IMR-90 (cell line): ENCODE measurements around the gene LIPN. TPM values are rescaled to one million over a fixed set of nuclear protein-coding genes. Genes with fewer than 3 reads are reported as not detected.

ENCODE experiments used
- ATAC-seq: fragments of 200-7000 bp; cut with Tn5 transposase; 2 replicates; pipeline ENCODE4 v1.9.1; 2020; ENCODE audit warnings: low read depth, mild to moderate bottlenecking, moderate library complexity
- BruUV-seq: library from RNA; stranded (reverse); fragments of 400-500 nt; replicated peaks from 2 replicates; lab custom pipeline; 2021; lab: Mats Ljungman, UMichigan
- CTCF ChIA-PET: fragments of 300-600 bp; formaldehyde crosslinking; extraction: SDS; loops from one replicate; lab custom pipeline; 2021; ENCODE audit warnings: antibody characterized with exemption; lab: Yijun Ruan, JAX
- POLR2A ChIA-PET: fragments of 300-600 bp; sonication (Branson Sonifier 250); formaldehyde crosslinking; loops from one replicate; lab custom pipeline; 2022; ENCODE audit warnings: antibody characterized with exemption; ENCODE audit not compliant: unreplicated experiment; lab: Charles Lee
- DNase-seq: peaks from one replicate; pipeline ENCODE4 v3.0.0; 2013
- H2AFZ ChIP-seq: replicated peaks from 2 replicates; pipeline ENCODE3; 2013; ENCODE audit warnings: low read length, mild to moderate bottlenecking; ENCODE audit not compliant: poor library complexity
- H2AK5ac ChIP-seq: 2 replicates; pipeline ENCODE4 v1.6.1; 2013; ENCODE audit warnings: low read depth, low read length, inconsistent platforms
- H2AK9ac ChIP-seq: replicated peaks from 2 replicates; pipeline ENCODE3; 2013; ENCODE audit warnings: mild to moderate bottlenecking, low read depth, low read length, moderate library complexity; ENCODE audit not compliant: poor library complexity
- H2BK120ac ChIP-seq: 2 replicates; pipeline ENCODE4 v1.6.1; 2013; ENCODE audit warnings: low read depth, low read length, inconsistent platforms
- H2BK15ac ChIP-seq: 3 replicates; pipeline ENCODE4 v1.6.1; 2013; ENCODE audit warnings: low read depth, low read length, inconsistent platforms
- H2BK20ac ChIP-seq: 2 replicates; pipeline ENCODE4 v1.6.1; 2013; ENCODE audit warnings: low read depth, mild to moderate bottlenecking, inconsistent platforms, low read length, moderate library complexity
- H2BK5ac ChIP-seq: 2 replicates; pipeline ENCODE4 v1.6.1; 2013; ENCODE audit warnings: mild to moderate bottlenecking, low read depth, low read length, inconsistent platforms; ENCODE audit not compliant: poor library complexity, severe bottlenecking
- H3K14ac ChIP-seq: replicated peaks from 2 replicates; pipeline ENCODE4 v1.6.1; 2013; ENCODE audit warnings: low read depth, low read length, inconsistent platforms
- H3K18ac ChIP-seq: 2 replicates; pipeline ENCODE4 v1.6.1; 2013; ENCODE audit warnings: low read depth, low read length, control low read depth
- H3K23ac ChIP-seq: 2 replicates; pipeline ENCODE4 v1.6.1; 2013; ENCODE audit warnings: low read depth, low read length, inconsistent platforms
- H3K27ac ChIP-seq: 2 replicates; pipeline ENCODE4 v1.5.1; 2013; ENCODE audit warnings: mild to moderate bottlenecking, control low read depth, low read length; ENCODE audit not compliant: insufficient read depth
- H3K27me3 ChIP-seq: 2 replicates; pipeline ENCODE4 v1.6.1; 2013; ENCODE audit warnings: low read length; ENCODE audit not compliant: control insufficient read depth, insufficient read depth
- H3K36me3 ChIP-seq: 2 replicates; pipeline ENCODE4 v1.6.1; 2013; ENCODE audit warnings: low read length, mixed read lengths; ENCODE audit not compliant: control insufficient read depth, insufficient read depth
- H3K4ac ChIP-seq: 2 replicates; pipeline ENCODE4 v1.6.1; 2013; ENCODE audit warnings: low read depth, low read length, inconsistent platforms
- H3K4me1 ChIP-seq: 2 replicates; pipeline ENCODE4 v1.6.1; 2013; ENCODE audit warnings: low read length, mixed read lengths; ENCODE audit not compliant: control insufficient read depth, insufficient read depth
- H3K4me2 ChIP-seq: 2 replicates; pipeline ENCODE4 v1.6.1; 2013; ENCODE audit warnings: low read depth, mild to moderate bottlenecking, control low read depth, low read length, moderate library complexity
- H3K4me3 ChIP-seq: 2 replicates; pipeline ENCODE4 v1.5.1; 2013; ENCODE audit warnings: low read depth, mild to moderate bottlenecking, control low read depth, low read length, moderate library complexity; ENCODE audit not compliant: insufficient read depth
- H3K56ac ChIP-seq: 2 replicates; pipeline ENCODE4 v1.6.1; 2013; ENCODE audit warnings: low read length, inconsistent platforms; ENCODE audit not compliant: insufficient read depth; ENCODE audit errors: extremely low read depth
- H3K79me1 ChIP-seq, 2 experiments: 2 replicates each; pipeline ENCODE4 v1.6.1; 2013; ENCODE audit warnings: low read length in 2 of 2, inconsistent platforms in 1 of 2, low read depth in 1 of 2
- H3K9ac ChIP-seq: 2 replicates; pipeline ENCODE4 v1.6.1; 2013; ENCODE audit warnings: low read depth, low read length, control low read depth
- H3K9me1 ChIP-seq: 2 replicates; pipeline ENCODE4 v1.6.1; 2013; ENCODE audit warnings: low read length, inconsistent platforms; ENCODE audit not compliant: insufficient read depth
- H3K9me3 ChIP-seq: 2 replicates; pipeline ENCODE4 v1.6.1; 2013; ENCODE audit warnings: low read length; ENCODE audit not compliant: control insufficient read depth, insufficient read depth
- H4K20me1 ChIP-seq: 2 replicates; pipeline ENCODE4 v1.6.1; 2013; ENCODE audit warnings: low read length, inconsistent platforms; ENCODE audit not compliant: insufficient read depth
- H4K5ac ChIP-seq: 2 replicates; pipeline ENCODE4 v1.6.1; 2013; ENCODE audit warnings: mild to moderate bottlenecking, low read depth, low read length, control low read depth
- H4K8ac ChIP-seq, 2 experiments: 2 replicates each; pipeline ENCODE4 v1.6.1; 2013; ENCODE audit warnings: low read depth in 2 of 2, low read length in 2 of 2, control low read depth in 1 of 2, inconsistent platforms in 1 of 2
- H4K91ac ChIP-seq: 2 replicates; pipeline ENCODE4 v1.6.1; 2013; ENCODE audit warnings: low read depth, low read length, inconsistent platforms; ENCODE audit not compliant: insufficient read depth
- BHLHE40 ChIP-seq: fragments of 150-350 bp; IDR thresholded peaks from 2 replicates; pipeline ENCODE4 v1.6.1; 2016; ENCODE audit warnings: mild to moderate bottlenecking, low read depth, low read length
- CEBPB ChIP-seq: IDR thresholded peaks from 2 replicates; pipeline ENCODE4 v1.6.1; 2012; ENCODE audit warnings: low read depth, low read length, improper control_type of control experiment
- CHD1 ChIP-seq: IDR thresholded peaks from 2 replicates; pipeline ENCODE4 v1.6.1; 2012; ENCODE audit warnings: low read depth, low read length, improper control_type of control experiment
- CTCF ChIP-seq: conservative IDR thresholded peaks from 2 replicates; pipeline ENCODE4 v1.5.1; 2012; ENCODE audit warnings: mild to moderate bottlenecking, low read depth, low read length, improper control_type of control experiment
- ELK1 ChIP-seq: fragments of 150-350 bp; IDR thresholded peaks from 2 replicates; pipeline ENCODE4 v1.6.1; 2016; ENCODE audit warnings: low read depth, mild to moderate bottlenecking, low read length, moderate library complexity, borderline replicate concordance
- FOS ChIP-seq: fragments of 150-350 bp; IDR thresholded peaks from 2 replicates; pipeline ENCODE4 v1.6.1; 2016; ENCODE audit warnings: low read depth, low read length
- MAFK ChIP-seq: IDR thresholded peaks from 2 replicates; pipeline ENCODE4 v1.6.1; 2012; ENCODE audit warnings: low read depth, low read length, improper control_type of control experiment
- MAZ ChIP-seq: IDR thresholded peaks from 2 replicates; pipeline ENCODE4 v1.6.1; 2012; ENCODE audit warnings: low read depth, mild to moderate bottlenecking, low read length, improper control_type of control experiment, moderate library complexity, borderline replicate concordance
- MXI1 ChIP-seq: IDR thresholded peaks from 2 replicates; pipeline ENCODE4 v1.6.1; 2012; ENCODE audit warnings: low read depth, mild to moderate bottlenecking, low read length, moderate library complexity, borderline replicate concordance
- NFE2L2 ChIP-seq: fragments of 150-350 bp; IDR thresholded peaks from 2 replicates; pipeline ENCODE4 v1.6.1; 2016; ENCODE audit warnings: low read depth, mild to moderate bottlenecking, low read length
- POLR2A ChIP-seq: IDR thresholded peaks from 2 replicates; pipeline ENCODE4 v1.6.1; 2012; ENCODE audit warnings: mild to moderate bottlenecking, low read depth, low read length
- RAD21 ChIP-seq: IDR thresholded peaks from 2 replicates; pipeline ENCODE4 v1.6.1; 2012; ENCODE audit warnings: low read length, improper control_type of control experiment
- RCOR1 ChIP-seq: IDR thresholded peaks from 2 replicates; pipeline ENCODE4 v1.6.1; 2012; ENCODE audit warnings: mild to moderate bottlenecking, low read length, improper control_type of control experiment; ENCODE audit not compliant: insufficient replicate concordance
- RFX5 ChIP-seq: IDR thresholded peaks from 2 replicates; pipeline ENCODE4 v1.8.0; 2012; ENCODE audit warnings: low read depth, mild to moderate bottlenecking, low read length, moderate library complexity
- SMC3 ChIP-seq: fragments of 150-350 bp; IDR thresholded peaks from 2 replicates; pipeline ENCODE4 v1.6.1; 2016; ENCODE audit warnings: low read depth, mild to moderate bottlenecking, antibody characterized with exemption, low read length, moderate library complexity
- USF2 ChIP-seq: fragments of 150-350 bp; IDR thresholded peaks from 2 replicates; pipeline ENCODE4 v1.6.1; 2017; ENCODE audit warnings: mild to moderate bottlenecking, antibody characterized with exemption, low read length, low read depth
- WGBS, 2 experiments: methylation state at CpG; one replicate each; pipeline versions ENCODE4 v1.1.5 to v1.1.7; 2013; ENCODE audit warnings: missing lambda C conversion rate in 2 of 2; ENCODE audit not compliant: insufficient read length in 1 of 2; ENCODE audit errors: extremely low coverage in 2 of 2; 5-methylcytosine and 5-hydroxymethylcytosine counted together
- dilution Hi-C: fragments of 300-500 bp; cut with HindIII; formaldehyde crosslinking; loops from one replicate; pipeline ENCODE4 v1.14.3; 2018; ENCODE audit warnings: low sequenced_read_pairs; ENCODE audit not compliant: unreplicated experiment
- in situ Hi-C: fragments of 300-500 bp; cut with MboI; formaldehyde crosslinking; loops from 3 replicates; pipeline ENCODE4 v1.14.3; 2019; ENCODE audit warnings: low sequenced_read_pairs, inconsistent platforms, mixed read lengths
- intact Hi-C: fragments of 100-400 bp; cut with micrococcal nuclease; formaldehyde crosslinking; loops from 2 replicates; pipeline ENCODE4 v1.10.0; 2022
- polyA plus RNA-seq, 3 experiments: library from polyadenylated mRNA; depleted of rRNA; stranded (reverse); fragments of >200 nt; gene quantifications; 2 replicates each; pipeline ENCODE4 v1.2.3, GENCODE V29; 2012; ENCODE audit warnings: low replicate concordance in 1 of 3
- total RNA-seq: library from RNA; depleted of rRNA; stranded (reverse); fragments of >200 nt; gene quantifications from 2 replicates; pipeline ENCODE4 v1.2.3, GENCODE V29; 2012

Gene LIPN
- total and polyA plus RNA-seq, 2 of the 4 experiments (the other 2 are of a cell fraction) = not detected

DNA sequence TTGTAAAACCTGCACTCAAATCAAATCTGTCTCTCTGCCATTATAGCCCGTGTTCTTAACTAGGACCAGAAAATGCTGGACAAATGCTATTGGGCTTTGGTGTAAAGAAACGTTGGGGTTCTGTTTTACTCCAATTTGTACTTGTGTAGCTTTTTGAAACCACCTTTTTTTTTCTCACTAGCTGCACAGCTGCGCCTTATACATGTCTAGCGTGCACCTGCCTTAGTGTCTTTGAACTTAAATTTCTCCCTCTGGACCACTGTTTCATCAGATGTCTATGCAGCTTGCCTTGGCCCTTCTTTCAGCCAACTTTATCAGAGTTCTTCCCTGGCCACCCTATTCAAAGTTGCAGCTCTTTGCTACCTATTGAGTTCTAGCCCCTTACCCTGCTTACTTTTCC lies 49.8 kb downstream of the LIPN start:
- no peak overlapping the region for H3K14ac ChIP-seq
- H3K27ac ChIP-seq = no peak overlapping the region
- 86% methylated on average over 2 of the region's 4 CpGs; no CpG with 5 or more reads in 1 of the 2 experiments for WGBS, 2 experiments
- H3K9me1 ChIP-seq = no peaks in the 10 kb centered on the region
- in situ Hi-C loops = loop anchor here (5.0 kb wide), 1 partner anchor 242 kb away; no protein-coding TSS in a partner anchor
- no peak overlapping the region for H2AFZ ChIP-seq
- no peak overlapping the region for H3K9ac ChIP-seq
- TF ChIP-seq RFX5 (no peak), RAD21 (no peak), FOS (no peak), CHD1 (no peak), SMC3 (no peak), CTCF (no peak), USF2 (no peak), ELK1 (no peak), RCOR1 (no peak), MAFK (no peak), BHLHE40 (no peak), POLR2A (no peak), CEBPB (no peak), NFE2L2 (no peak), MAZ (no peak), MXI1 (no peak)
- dilution Hi-C loops = no loop called here
- POLR2A ChIA-PET = no interaction called here
- no peak overlapping the region for H4K8ac ChIP-seq
- H3K4ac ChIP-seq = no peak overlapping the region
- H2AK5ac ChIP-seq = no peak overlapping the region
- H3K79me1 ChIP-seq = no peaks in the 10 kb centered on the region
- no peak overlapping the region for H3K56ac ChIP-seq
- H2BK120ac ChIP-seq = no peak overlapping the region
- ATAC-seq (no peak), DNase-seq (no peak)
- no peaks in the 10 kb centered on the region for H3K36me3 ChIP-seq
- no peak overlapping the region for H4K91ac ChIP-seq
- H3K27me3 ChIP-seq = peaks cover 8% of the 10 kb centered on the region
- CTCF ChIA-PET = interaction anchor here (0.9 to 1.6 kb wide), 2 partner anchors 122 to 226 kb away, joined by 3 to 4 read pairs; partner anchors contain the start of gene RNLS
- H4K5ac ChIP-seq = no peak overlapping the region
- H3K9me3 ChIP-seq = no peaks in the 10 kb centered on the region
- no peak overlapping the region for H3K23ac ChIP-seq
- no peak overlapping the region for H2BK5ac ChIP-seq
- H3K18ac ChIP-seq = no peak overlapping the region
- H4K20me1 ChIP-seq = no peaks in the 10 kb centered on the region
- H3K4me2 ChIP-seq = no peak overlapping the region
- no peak overlapping the region for H2BK15ac ChIP-seq
- H3K4me1 ChIP-seq = no peaks in the 10 kb centered on the region
- intact Hi-C loops = loop anchor here (1.0 to 5.0 kb wide), 3 partner anchors 121 to 244 kb away; partner anchors contain the start of gene RNLS
- H2BK20ac ChIP-seq = no peak overlapping the region; the same call in 1 of the 2 replicates
- no peak overlapping the region for H2AK9ac ChIP-seq
- no peak overlapping the region for H3K4me3 ChIP-seq
- no TSS peak for BruUV-seq
